ENCODE data around the gene STK32C. TPM values are rescaled to one million over a fixed set of nuclear protein-coding genes. Genes with fewer than 3 reads are reported as not detected.

Gene STK32C
- total and polyA plus RNA-seq, 10 of the 15 experiments (the other 5 are each of a cell fraction or from before 2014, with no cell fraction given) = 1.5 to 18.1 (median 6.4) TPM

GRCh38 chr10:132243626-132244025 lies 64.1 kb downstream of the STK32C start (continued):
- TF ChIP-seq ZBTB40 (IDR thresholded peaks at IDR 0.05; ENCODE audit: borderline replicate concordance) = no peak
- no peak for TF ChIP-seq CREB1 (IDR thresholded peaks at IDR 0.05; ENCODE audit: low read depth)
- no peak for TF ChIP-seq POU2F2 (IDR thresholded peaks at IDR 0.05; ENCODE audit: borderline replicate concordance, low read depth, low read length)
- no peak for TF ChIP-seq MEF2A (IDR thresholded peaks at IDR 0.05; ENCODE audit: insufficient read depth, low read depth, low read length)
- TF ChIP-seq RBBP5 (conservative IDR thresholded peaks at IDR 0.05) = no peak
- TF ChIP-seq SP1 (IDR thresholded peaks at IDR 0.05; ENCODE audit: low read depth, low read length) = no peak
- no peak for TF ChIP-seq SUZ12 (IDR thresholded peaks at IDR 0.05; ENCODE audit: unreplicated experiment)
- no peak for TF ChIP-seq BCL3 (IDR thresholded peaks at IDR 0.05; ENCODE audit: borderline replicate concordance, insufficient read depth, low read depth, low read length, poor library complexity, severe bottlenecking)
- TF ChIP-seq TCF7 (IDR thresholded peaks at IDR 0.05; ENCODE audit: borderline replicate concordance) = no peak

Measured in GM12878 (cell line).